HepG2 (cell line): ENCODE results near the gene TANC1. TPM values are rescaled to one million over a fixed set of nuclear protein-coding genes. Genes with fewer than 3 reads are reported as not detected.

ENCODE experiments used
- ATAC-seq: fragments of 200-7000 bp; cut with Tn5 transposase; 3 replicates; pipeline ENCODE4 v1.9.1; 2020; ENCODE audit warnings: mild to moderate bottlenecking, moderate library complexity
- BruUV-seq: library from RNA; stranded (reverse); fragments of 400-500 nt; replicated peaks from 2 replicates; lab custom pipeline; 2021; lab: Mats Ljungman, UMichigan
- CTCF ChIA-PET: fragments of 300-600 bp; formaldehyde crosslinking; extraction: SDS; loops from one replicate; lab custom pipeline; 2021; ENCODE audit warnings: low total read pairs, inconsistent platforms, low intra/inter-chr PET ratio; lab: Yijun Ruan, JAX
- POLR2A ChIA-PET: fragments of 350-600 bp; sonication (Branson Sonifier 250); formaldehyde crosslinking; loops from one replicate; lab custom pipeline; 2020; ENCODE audit warnings: antibody characterized with exemption, inconsistent platforms; lab: Yijun Ruan, JAX
- DNase-seq: peaks from one replicate; pipeline ENCODE4 v3.0.0-alpha.2; 2015; ENCODE audit warnings: low spot score
- FAIRE-seq: peaks from 3 replicates; lab custom pipeline; 2011; peaks lifted over from hg19 to GRCh38; lab: Jason Lieb, UNC
- H2AFZ ChIP-seq: one replicate; pipeline ENCODE4 v1.6.1; 2011; ENCODE audit warnings: low read length, inconsistent platforms
- H3K27ac ChIP-seq: fragments of 300-600 bp; 3 replicates; pipeline ENCODE4 v1.8.0; 2011; ENCODE audit warnings: mixed run types, mild to moderate bottlenecking, mixed read lengths, low read length, inconsistent platforms; ENCODE audit not compliant: insufficient read depth; ENCODE audit errors: extremely low read length
- H3K27me3 ChIP-seq, 2 experiments: fragments of 200-600 bp in 1 of 2; 2 replicates in 1 of 2; 3 replicates in 1 of 2; pipeline versions ENCODE4 v1.6.0 to v1.8.0; 2011; ENCODE audit warnings: low read length in 2 of 2, mild to moderate bottlenecking in 2 of 2, moderate library complexity in 2 of 2, inconsistent platforms in 1 of 2; ENCODE audit not compliant: insufficient read depth in 2 of 2, control insufficient read depth in 1 of 2
- H3K36me3 ChIP-seq, 2 experiments: fragments of 200-600 bp in 1 of 2; replicated peaks in 1 of 2; 2 replicates in 1 of 2; 3 replicates in 1 of 2; pipeline versions ENCODE4 v1.5.1 to v1.8.0; 2011; ENCODE audit warnings: low read length in 2 of 2, inconsistent platforms in 1 of 2; ENCODE audit not compliant: insufficient read depth in 2 of 2, control insufficient read depth in 1 of 2
- H3K4me1 ChIP-seq: 2 replicates; pipeline ENCODE4 v1.5.1; 2012; ENCODE audit warnings: low read length, inconsistent platforms; ENCODE audit not compliant: insufficient read depth
- H3K4me2 ChIP-seq: 2 replicates; pipeline ENCODE4 v1.6.0; 2011; ENCODE audit warnings: low read depth, low read length, inconsistent platforms
- H3K4me3 ChIP-seq, 3 experiments: fragments of 200-600 bp in 1 of 3; sonication (generic), shearing (Covaris generic) in 1 of 3; replicated peaks in 1 of 3; 2 replicates each; pipeline ENCODE4 v1.5.1; 2011 to 2016; ENCODE audit warnings: low read length in 3 of 3, inconsistent platforms in 2 of 3, low read depth in 2 of 3, mild to moderate bottlenecking in 2 of 3, control low read depth in 1 of 3, mixed read lengths in 1 of 3; ENCODE audit not compliant: insufficient read depth in 1 of 3
- H3K79me2 ChIP-seq: one replicate; pipeline ENCODE4 v1.6.1; 2011; ENCODE audit warnings: low read length, inconsistent platforms; ENCODE audit not compliant: insufficient read depth
- H3K9ac ChIP-seq: 2 replicates; pipeline ENCODE4 v1.6.0; 2011; ENCODE audit warnings: mild to moderate bottlenecking, low read depth, low read length, inconsistent platforms; ENCODE audit not compliant: insufficient read depth
- H3K9me3 ChIP-seq: 2 replicates; pipeline ENCODE4 v1.5.1; 2012; ENCODE audit warnings: mild to moderate bottlenecking, low read length
- H4K20me1 ChIP-seq: 2 replicates; pipeline ENCODE4 v1.6.0; 2011; ENCODE audit warnings: inconsistent platforms, mild to moderate bottlenecking, low read length, moderate library complexity; ENCODE audit not compliant: insufficient read depth
- ASH2L ChIP-seq: fragments of 300-600, 200-600 bp; sonication (generic); IDR thresholded peaks from 2 replicates; pipeline ENCODE4 v1.7.0; 2017; ENCODE audit warnings: low read depth, mild to moderate bottlenecking, moderate library complexity, mixed read lengths, low read length; ENCODE audit not compliant: insufficient read length
- CCDC6 ChIP-seq: sonication (generic); formaldehyde crosslinking; IDR thresholded peaks from 2 replicates; pipeline ENCODE4 v1.8.1; 2022; ENCODE audit warnings: mild to moderate bottlenecking, missing genetic modification reagents, moderate library complexity
- HNRNPK ChIP-seq: fragments of 200-400 bp; formaldehyde crosslinking; IDR thresholded peaks from 2 replicates; pipeline ENCODE4 v1.6.1; 2018; ENCODE audit warnings: low read length, low read depth, moderate library complexity, mild to moderate bottlenecking; ENCODE audit not compliant: poor library complexity, severe bottlenecking
- KLF11 ChIP-seq: IDR thresholded peaks from 2 replicates; pipeline ENCODE4 v1.6.1; 2016; ENCODE audit warnings: missing compliant biosample characterization
- MIER3 ChIP-seq: IDR thresholded peaks from 2 replicates; pipeline ENCODE4 v1.6.1; 2016; ENCODE audit warnings: missing compliant biosample characterization, borderline replicate concordance
- ZNF562 ChIP-seq: sonication (generic); formaldehyde crosslinking; IDR thresholded peaks from 2 replicates; pipeline ENCODE4 v1.8.0; 2022; ENCODE audit warnings: missing genetic modification reagents, borderline replicate concordance
- ZNF567 ChIP-seq: sonication (generic); formaldehyde crosslinking; IDR thresholded peaks from 2 replicates; pipeline ENCODE4 v1.8.1; 2023; ENCODE audit warnings: mild to moderate bottlenecking, missing genetic modification reagents, borderline replicate concordance
- ZNF720 ChIP-seq: sonication (generic); formaldehyde crosslinking; IDR thresholded peaks from 2 replicates; pipeline ENCODE4 v1.4.0; 2020; ENCODE audit warnings: missing genetic modification reagents
- WGBS: methylation state at CpG from one replicate; pipeline ENCODE4 v1.1.6; 2017; ENCODE audit warnings: low lambda C conversion rate; 5-methylcytosine and 5-hydroxymethylcytosine counted together
- in situ Hi-C: cut with HindIII; loops from 2 replicates; pipeline ENCODE4 v1.10.0; 2017; ENCODE audit warnings: low pct_unique_long_range_greater_than_20kb; ENCODE audit not compliant: extremely low pct_ligation_motif_present
- intact Hi-C: fragments of 100-400 bp; cut with micrococcal nuclease; formaldehyde crosslinking; loops from one replicate; pipeline ENCODE4 v1.10.0; 2022; ENCODE audit not compliant: unreplicated experiment
- polyA plus RNA-seq, 8 experiments: library from polyadenylated mRNA; depleted of rRNA in 3 of 8; stranded (reverse) in 7 of 8; unstranded in 1 of 8; fragments of >200 nt; fragmentation: Illumina TruSeq in 4 of 8; extraction: Trizol in 4 of 8; gene quantifications; 2 replicates each; pipeline versions ENCODE4 v1.2.1 to v1.2.3, GENCODE V29; 2011 to 2016; ENCODE audit warnings: low read depth in 4 of 8, missing spikeins in 1 of 8, mixed read lengths in 1 of 8; ENCODE audit not compliant: insufficient read depth in 1 of 8
- total RNA-seq, 5 experiments: library from RNA; depleted of rRNA; stranded (reverse); fragments of >200 nt; fragmentation: Illumina TruSeq; extraction: Trizol; gene quantifications; 2 replicates each; pipeline ENCODE4 v1.2.3, GENCODE V29; 2016; ENCODE audit warnings: low read depth in 1 of 5
- TF ChIP-seq, protein P1 (sequence below): sonication (generic); formaldehyde crosslinking; IDR thresholded peaks from 2 replicates; pipeline ENCODE4 v1.5.1; 2020; ENCODE audit warnings: missing genetic modification reagents, mild to moderate bottlenecking, borderline replicate concordance
- TF ChIP-seq, protein P2 (sequence below): sonication (generic); formaldehyde crosslinking; IDR thresholded peaks from 2 replicates; pipeline ENCODE4 v1.4.0; 2020; ENCODE audit warnings: low read depth, mild to moderate bottlenecking, missing genetic modification reagents
- TF ChIP-seq, protein P3 (sequence below), 2 experiments: fragments of 450-650 bp in 1 of 2; sonication (generic) in 1 of 2; formaldehyde crosslinking; IDR thresholded peaks; 2 replicates each; pipeline versions ENCODE4 v1.5.0 to v1.8.0; 2020 to 2022; ENCODE audit warnings: mild to moderate bottlenecking in 1 of 2, missing genetic modification reagents in 1 of 2
- TF ChIP-seq, protein P4 (sequence below): sonication (generic); formaldehyde crosslinking; IDR thresholded peaks from 2 replicates; pipeline ENCODE4 v1.8.1; 2023; ENCODE audit warnings: mild to moderate bottlenecking, moderate library complexity, missing genetic modification reagents
- TF ChIP-seq, protein P5 (sequence below): sonication (generic); formaldehyde crosslinking; IDR thresholded peaks from 2 replicates; pipeline ENCODE4 v1.4.0; 2020; ENCODE audit warnings: mild to moderate bottlenecking, missing genetic modification reagents, borderline replicate concordance

The TANC1 gene
- total and polyA plus RNA-seq, 2 of the 13 experiments (the other 11 are each of a cell fraction or from before 2014, with no cell fraction given) = 2.3 to 5.6 TPM

DNA sequence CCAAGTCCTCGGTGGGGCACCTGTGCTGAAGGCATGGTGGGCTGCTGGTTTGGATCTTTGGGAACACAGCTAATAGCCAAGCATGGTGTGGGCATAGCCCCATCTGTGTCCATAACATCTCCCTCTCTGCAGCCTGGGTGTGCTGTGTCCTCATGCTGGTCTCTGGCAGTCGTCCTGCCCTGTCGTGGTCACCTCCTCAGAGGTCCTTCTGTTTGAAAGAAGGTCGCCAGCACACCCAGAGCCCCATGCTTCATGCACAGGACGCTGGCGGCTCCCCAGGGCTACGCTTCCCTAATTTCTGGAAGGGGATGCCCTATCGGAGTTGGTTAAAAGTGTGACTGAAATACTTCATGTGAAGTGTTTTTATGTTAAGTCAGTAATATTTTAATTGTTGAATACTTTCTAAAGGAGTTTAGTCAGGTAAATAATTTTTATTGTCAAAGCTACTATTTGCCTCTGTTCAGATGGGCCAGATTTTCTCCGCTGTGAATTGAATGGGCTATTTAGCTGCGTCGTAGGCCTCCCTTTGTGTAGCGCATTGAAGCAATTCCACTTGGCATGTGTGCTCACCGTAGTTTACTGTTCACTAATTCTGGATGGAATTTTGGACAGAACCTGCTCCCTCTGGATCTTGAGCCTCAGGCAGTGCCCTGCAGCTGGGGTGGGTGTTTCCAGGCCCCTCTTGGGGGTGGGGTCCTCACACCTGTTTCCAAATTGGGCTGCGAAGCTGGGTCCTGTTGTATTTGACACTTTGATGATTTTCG lies 236.1 kb downstream of the TANC1 start:
- Histone ChIP-seq H3K9me3 (no peaks in the 10 kb centered on the region), H3K4me3 (no peak overlapping the region), H4K20me1 (no peaks in the 10 kb centered on the region), H3K9ac (no peak overlapping the region), H3K4me2 (no peak overlapping the region), H3K36me3 (no peaks in the 10 kb centered on the region), H3K27me3 (no peaks in the 10 kb centered on the region), H2AFZ (no peak overlapping the region), H3K27ac (no peak overlapping the region), H3K4me1 (no peaks in the 10 kb centered on the region), H3K79me2 (no peaks in the 10 kb centered on the region)
- intact Hi-C loops = no loop called here
- BruUV-seq = no TSS peak
- ChIA-PET POLR2A (no interaction called here), CTCF (no interaction called here)
- in situ Hi-C loops = no loop called here
- 82% methylated on average over 13 of the region's 15 CpGs for WGBS
- ATAC-seq (no peak), DNase-seq (no peak), FAIRE-seq (no peak)
- no peak for TF ChIP-seq ZNF567 (CRISPR knock-in tag)
- no peak for TF ChIP-seq ZNF562 (CRISPR knock-in tag)
- TF ChIP-seq, protein P1, sequence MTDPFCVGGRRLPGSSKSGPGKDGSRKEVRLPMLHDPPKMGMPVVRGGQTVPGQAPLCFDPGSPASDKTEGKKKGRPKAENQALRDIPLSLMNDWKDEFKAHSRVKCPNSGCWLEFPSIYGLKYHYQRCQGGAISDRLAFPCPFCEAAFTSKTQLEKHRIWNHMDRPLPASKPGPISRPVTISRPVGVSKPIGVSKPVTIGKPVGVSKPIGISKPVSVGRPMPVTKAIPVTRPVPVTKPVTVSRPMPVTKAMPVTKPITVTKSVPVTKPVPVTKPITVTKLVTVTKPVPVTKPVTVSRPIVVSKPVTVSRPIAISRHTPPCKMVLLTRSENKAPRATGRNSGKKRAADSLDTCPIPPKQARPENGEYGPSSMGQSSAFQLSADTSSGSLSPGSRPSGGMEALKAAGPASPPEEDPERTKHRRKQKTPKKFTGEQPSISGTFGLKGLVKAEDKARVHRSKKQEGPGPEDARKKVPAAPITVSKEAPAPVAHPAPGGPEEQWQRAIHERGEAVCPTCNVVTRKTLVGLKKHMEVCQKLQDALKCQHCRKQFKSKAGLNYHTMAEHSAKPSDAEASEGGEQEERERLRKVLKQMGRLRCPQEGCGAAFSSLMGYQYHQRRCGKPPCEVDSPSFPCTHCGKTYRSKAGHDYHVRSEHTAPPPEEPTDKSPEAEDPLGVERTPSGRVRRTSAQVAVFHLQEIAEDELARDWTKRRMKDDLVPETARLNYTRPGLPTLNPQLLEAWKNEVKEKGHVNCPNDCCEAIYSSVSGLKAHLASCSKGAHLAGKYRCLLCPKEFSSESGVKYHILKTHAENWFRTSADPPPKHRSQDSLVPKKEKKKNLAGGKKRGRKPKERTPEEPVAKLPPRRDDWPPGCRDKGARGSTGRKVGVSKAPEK (CRISPR knock-in tag) = no peak
- no peak for TF ChIP-seq ASH2L
- TF ChIP-seq MIER3 (CRISPR knock-in tag) = no peak
- TF ChIP-seq, protein P2, sequence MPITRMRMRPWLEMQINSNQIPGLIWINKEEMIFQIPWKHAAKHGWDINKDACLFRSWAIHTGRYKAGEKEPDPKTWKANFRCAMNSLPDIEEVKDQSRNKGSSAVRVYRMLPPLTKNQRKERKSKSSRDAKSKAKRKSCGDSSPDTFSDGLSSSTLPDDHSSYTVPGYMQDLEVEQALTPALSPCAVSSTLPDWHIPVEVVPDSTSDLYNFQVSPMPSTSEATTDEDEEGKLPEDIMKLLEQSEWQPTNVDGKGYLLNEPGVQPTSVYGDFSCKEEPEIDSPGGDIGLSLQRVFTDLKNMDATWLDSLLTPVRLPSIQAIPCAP (CRISPR knock-in tag) = no peak
- no peak for TF ChIP-seq KLF11 (CRISPR knock-in tag)
- TF ChIP-seq, protein P3, sequence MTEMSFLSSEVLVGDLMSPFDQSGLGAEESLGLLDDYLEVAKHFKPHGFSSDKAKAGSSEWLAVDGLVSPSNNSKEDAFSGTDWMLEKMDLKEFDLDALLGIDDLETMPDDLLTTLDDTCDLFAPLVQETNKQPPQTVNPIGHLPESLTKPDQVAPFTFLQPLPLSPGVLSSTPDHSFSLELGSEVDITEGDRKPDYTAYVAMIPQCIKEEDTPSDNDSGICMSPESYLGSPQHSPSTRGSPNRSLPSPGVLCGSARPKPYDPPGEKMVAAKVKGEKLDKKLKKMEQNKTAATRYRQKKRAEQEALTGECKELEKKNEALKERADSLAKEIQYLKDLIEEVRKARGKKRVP (CRISPR knock-in tag; IDR thresholded peaks at IDR 0.05) = no peak
- no peak for TF ChIP-seq CCDC6 (CRISPR knock-in tag)
- TF ChIP-seq ZNF720 (CRISPR knock-in tag) = no peak
- TF ChIP-seq, protein P4, sequence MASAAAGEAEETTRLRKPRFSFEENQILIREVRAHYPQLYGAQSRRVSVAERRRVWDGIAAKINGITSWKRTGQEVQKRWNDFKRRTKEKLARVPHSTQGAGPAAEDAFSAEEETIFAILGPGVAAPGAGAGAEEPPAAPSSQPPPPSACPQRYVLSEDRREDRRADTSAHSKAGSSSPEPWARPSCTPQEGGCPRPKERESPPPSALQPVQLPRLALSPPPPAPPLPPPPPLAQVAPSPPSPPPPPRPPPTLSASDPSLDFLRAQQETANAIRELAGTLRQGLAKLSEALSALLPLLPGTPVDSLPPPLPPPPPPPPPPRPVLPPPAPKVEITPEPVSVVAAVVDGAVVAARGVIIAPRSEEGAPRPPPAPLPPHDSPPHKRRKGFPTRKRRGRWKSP (CRISPR knock-in tag) = no peak
- no peak for TF ChIP-seq HNRNPK
- TF ChIP-seq, protein P5, sequence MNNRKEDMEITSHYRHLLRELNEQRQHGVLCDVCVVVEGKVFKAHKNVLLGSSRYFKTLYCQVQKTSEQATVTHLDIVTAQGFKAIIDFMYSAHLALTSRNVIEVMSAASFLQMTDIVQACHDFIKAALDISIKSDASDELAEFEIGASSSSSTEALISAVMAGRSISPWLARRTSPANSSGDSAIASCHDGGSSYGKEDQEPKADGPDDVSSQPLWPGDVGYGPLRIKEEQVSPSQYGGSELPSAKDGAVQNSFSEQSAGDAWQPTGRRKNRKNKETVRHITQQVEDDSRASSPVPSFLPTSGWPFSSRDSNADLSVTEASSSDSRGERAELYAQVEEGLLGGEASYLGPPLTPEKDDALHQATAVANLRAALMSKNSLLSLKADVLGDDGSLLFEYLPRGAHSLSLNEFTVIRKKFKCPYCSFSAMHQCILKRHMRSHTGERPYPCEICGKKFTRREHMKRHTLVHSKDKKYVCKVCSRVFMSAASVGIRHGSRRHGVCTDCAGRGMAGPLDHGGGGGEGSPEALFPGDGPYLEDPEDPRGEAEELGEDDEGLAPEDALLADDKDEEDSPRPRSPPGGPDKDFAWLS (CRISPR knock-in tag) = no peak
